OCI-LY3 (cell line): Measurements from ENCODE around the gene CFAP99.

Experiments used
- H2AFZ ChIP-seq: fragments of 200-600, 300-600 bp; shearing (Covaris generic); 2 replicates; pipeline ENCODE4 v1.6.0; 2014; ENCODE audit warnings: antibody characterized with exemption, low read depth, low read length
- H3K27ac ChIP-seq: fragments of 200-600, 300-600 bp; sonication (generic); 2 replicates; pipeline ENCODE4 v1.5.1; 2014; ENCODE audit warnings: mild to moderate bottlenecking, low read length, moderate library complexity, mixed read lengths
- H3K27me3 ChIP-seq: fragments of 200-600, 300-600 bp; sonication (generic); 2 replicates; pipeline ENCODE4 v1.6.1; 2014; ENCODE audit warnings: low read depth, low read length, mixed read lengths
- H3K36me3 ChIP-seq: fragments of 200-600, 300-600 bp; sonication (generic); replicated peaks from 2 replicates; pipeline ENCODE3; 2014; ENCODE audit warnings: low read depth, low read length, mixed read lengths
- H3K4me1 ChIP-seq: fragments of 300-600, 200-600 bp; sonication (generic); 2 replicates; pipeline ENCODE4 v1.6.1; 2014; ENCODE audit warnings: low read length, mixed read lengths
- H3K4me2 ChIP-seq: fragments of 200-600, 300-600 bp; sonication (generic); 2 replicates; pipeline ENCODE4 v1.6.1; 2014; ENCODE audit warnings: low read length, mixed read lengths
- H3K4me3 ChIP-seq: fragments of 300-600, 200-600 bp; sonication (generic); 2 replicates; pipeline ENCODE4 v1.5.1; 2014; ENCODE audit warnings: antibody characterized with exemption, mild to moderate bottlenecking, low read length, moderate library complexity
- H3K79me2 ChIP-seq: fragments of 300-600, 200-600 bp; shearing (Covaris generic); 2 replicates; pipeline ENCODE4 v1.6.1; 2014; ENCODE audit warnings: mild to moderate bottlenecking, low read length, mixed read lengths
- H3K9ac ChIP-seq: fragments of 300-600, 200-600 bp; shearing (Covaris generic); 2 replicates; pipeline ENCODE4 v1.6.0; 2014; ENCODE audit warnings: mild to moderate bottlenecking, low read length, moderate library complexity
- H3K9me3 ChIP-seq: fragments of 200-600, 300-600 bp; shearing (Covaris generic); 2 replicates; pipeline ENCODE4 v1.6.1; 2014; ENCODE audit warnings: low read length, mixed read lengths; ENCODE audit not compliant: insufficient read depth
- H4K20me1 ChIP-seq: fragments of 200-600, 300-600 bp; sonication (generic); 2 replicates; pipeline ENCODE4 v1.6.1; 2016; ENCODE audit warnings: low read length, mixed read lengths; ENCODE audit not compliant: insufficient read depth
- CTCF ChIP-seq: fragments of 200-600, 300-600 bp; sonication (generic); IDR thresholded peaks from 2 replicates; pipeline ENCODE4 v1.5.1; 2014; ENCODE audit warnings: antibody characterized with exemption, low read length, low read depth
- EZH2phosphoT487 ChIP-seq: fragments of 200-600 bp; shearing (Covaris generic); IDR thresholded peaks from 2 replicates; pipeline ENCODE4 v1.6.1; 2018; ENCODE audit warnings: antibody characterized with exemption, mixed run types, low read depth

Gene CFAP99

GRCh38 chr4:2432004-2432403 lies 13.2 kb downstream of the CFAP99 start:
- Histone ChIP-seq H3K36me3 (no peaks in the 10 kb centered on the region), H3K4me1 (no peaks in the 10 kb centered on the region), H4K20me1 (no peaks in the 10 kb centered on the region), H3K9ac (no peak overlapping the region), H3K79me2 (no peaks in the 10 kb centered on the region), H3K4me2 (no peak overlapping the region), H3K9me3 (no peaks in the 10 kb centered on the region), H2AFZ (no peak overlapping the region), H3K27me3 (no peaks in the 10 kb centered on the region), H3K4me3 (no peak overlapping the region), H3K27ac (no peak overlapping the region)
- TF ChIP-seq CTCF (no peak), EZH2phosphoT487 (no peak)

- no peak overlapping the region for H3K27ac ChIP-seq
- H3K9me3 ChIP-seq, result no peaks in the 10 kb centered on the region
- no peak overlapping the region for H2AFZ ChIP-seq
- H3K36me3 ChIP-seq, result no peaks in the 10 kb centered on the region
- H3K79me2 ChIP-seq, result no peaks in the 10 kb centered on the region
- no peak overlapping the region for H3K9ac ChIP-seq
- H3K4me1 ChIP-seq, result no peaks in the 10 kb centered on the region
- no peak overlapping the region for H3K4me2 ChIP-seq
- TF ChIP-seq CTCF, result no peak
- TF ChIP-seq EZH2phosphoT487, result no peak
- no peak overlapping the region for H3K4me3 ChIP-seq
- no peaks in the 10 kb centered on the region for H3K27me3 ChIP-seq
- no peaks in the 10 kb centered on the region for H4K20me1 ChIP-seq
Measured at GRCh38 chr4:2432991-2433530, 14.3 kb downstream of the CFAP99 start.

- Histone ChIP-seq H3K36me3 (no peaks in the 10 kb centered on the region), H3K27ac (no peak overlapping the region), H2AFZ (no peak overlapping the region), H3K9me3 (no peaks in the 10 kb centered on the region), H3K9ac (no peak overlapping the region), H3K79me2 (no peaks in the 10 kb centered on the region), H3K27me3 (no peaks in the 10 kb centered on the region), H3K4me3 (no peak overlapping the region), H3K4me1 (no peaks in the 10 kb centered on the region), H4K20me1 (no peaks in the 10 kb centered on the region), H3K4me2 (no peak overlapping the region)
- no peak for TF ChIP-seq CTCF
- TF ChIP-seq EZH2phosphoT487, result no peak
Measured at GRCh38 chr4:2433609-2434350, 15.0 kb downstream of the CFAP99 start.

GRCh38 chr4:2434420-2434819 lies 15.7 kb downstream of the CFAP99 start:
- no peaks in the 10 kb centered on the region for H3K79me2 ChIP-seq
- H4K20me1 ChIP-seq, result no peaks in the 10 kb centered on the region
- no peak overlapping the region for H3K9ac ChIP-seq
- H2AFZ ChIP-seq, result no peak overlapping the region
- no peaks in the 10 kb centered on the region for H3K9me3 ChIP-seq
- H3K4me3 ChIP-seq, result no peak overlapping the region
- no peaks in the 10 kb centered on the region for H3K27me3 ChIP-seq
- H3K36me3 ChIP-seq, result no peaks in the 10 kb centered on the region
- no peak overlapping the region for H3K4me2 ChIP-seq
- TF ChIP-seq EZH2phosphoT487 (no peak), CTCF (no peak)
- H3K4me1 ChIP-seq, result no peaks in the 10 kb centered on the region
- H3K27ac ChIP-seq, result no peak overlapping the region
